NCI-H1105 (cell line): Measurements from ENCODE around the gene TALDO1.
"Not testable (repeated sequence)": the region's sequence is repeated elsewhere in the genome, so short reads cannot be mapped to it uniquely, and the experiment has no call there.

Experiments
- DNase-seq: peaks from one replicate; lab custom pipeline; 2025; lab: John Stamatoyannopoulos, UW

Gene TALDO1

GRCh38 chr11:719214-720016 lies 27.8 kb upstream of the TALDO1 start:
- DNase-seq, result no peak

- no peak for DNase-seq
Measured at GRCh38 chr11:720017-720641, 27.1 kb upstream of the TALDO1 start.

- peak; percentile 70 for DNase-seq
Measured at GRCh38 chr11:720642-721246, 26.5 kb upstream of the TALDO1 start.

DNA sequence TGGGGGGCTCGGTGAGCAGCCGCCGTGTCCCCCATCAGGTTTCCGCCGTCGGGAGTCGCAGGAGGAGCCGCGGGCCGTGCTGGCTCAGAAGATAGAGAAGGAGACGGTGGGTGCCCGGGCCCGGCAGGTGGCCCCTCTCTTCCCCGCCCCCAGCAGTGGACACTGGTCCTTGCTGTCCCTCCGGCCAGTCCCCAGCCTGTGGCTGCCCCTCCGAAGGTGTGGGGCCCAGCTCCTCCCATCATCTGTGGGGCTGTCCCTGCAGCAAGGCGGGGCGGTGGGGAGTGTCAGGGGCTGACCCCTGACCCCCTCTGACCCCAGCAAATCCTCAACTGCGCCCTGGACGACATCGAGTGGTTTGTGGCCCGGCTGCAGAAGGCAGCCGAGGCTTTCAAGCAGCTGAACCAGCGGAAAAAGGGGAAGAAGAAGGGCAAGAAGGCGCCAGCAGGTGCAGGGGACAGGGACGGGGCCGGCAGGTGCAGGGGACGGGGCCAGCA lies 26.0 kb upstream of the TALDO1 start:
- no peak for DNase-seq

DNA sequence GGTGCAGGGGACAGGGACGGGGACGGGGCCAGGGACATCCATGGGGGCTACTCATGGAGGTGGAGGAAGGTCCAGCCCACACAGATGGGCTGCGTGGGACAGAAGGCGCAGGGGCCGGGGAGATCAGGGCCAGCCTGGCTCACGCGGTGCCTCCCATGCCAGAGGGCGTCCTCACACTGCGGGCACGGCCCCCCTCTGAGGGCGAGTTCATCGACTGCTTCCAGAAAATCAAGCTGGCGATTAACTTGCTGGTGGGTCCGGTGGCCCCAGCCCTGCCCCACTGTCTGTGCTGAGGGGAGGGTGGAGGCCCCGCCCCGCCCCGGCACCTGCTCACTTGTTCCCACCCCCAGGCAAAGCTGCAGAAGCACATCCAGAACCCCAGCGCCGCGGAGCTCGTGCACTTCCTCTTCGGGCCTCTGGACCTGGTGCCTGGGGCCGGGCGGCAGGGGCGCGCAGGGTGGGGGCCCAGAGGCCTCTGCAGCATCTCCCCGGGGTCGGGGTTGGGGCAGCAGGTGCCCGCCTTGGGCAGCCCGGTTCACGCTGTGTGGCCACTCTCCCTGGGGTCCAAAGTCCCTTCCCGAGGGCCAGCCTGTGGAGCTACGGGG lies 25.4 kb upstream of the TALDO1 start:
- DNase-seq, result peak; percentile 71

DNA sequence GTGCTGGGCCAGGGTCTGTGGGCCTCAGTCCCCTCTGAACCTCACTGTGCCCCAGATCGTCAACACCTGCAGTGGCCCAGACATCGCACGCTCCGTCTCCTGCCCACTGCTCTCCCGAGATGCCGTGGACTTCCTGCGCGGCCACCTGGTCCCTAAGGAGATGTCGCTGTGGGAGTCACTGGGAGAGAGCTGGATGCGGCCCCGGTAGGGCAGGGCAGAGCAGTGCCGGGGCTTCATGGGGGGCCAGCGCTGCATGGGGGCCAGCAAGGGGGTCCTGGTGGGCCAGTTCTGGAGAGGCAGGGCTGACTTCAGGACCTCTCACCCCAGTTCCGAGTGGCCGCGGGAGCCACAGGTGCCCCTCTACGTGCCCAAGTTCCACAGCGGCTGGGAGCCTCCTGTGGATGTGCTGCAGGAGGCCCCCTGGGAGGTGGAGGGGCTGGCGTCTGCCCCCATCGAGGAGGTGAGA lies 24.9 kb upstream of the TALDO1 start:
- DNase-seq, result no peak

- peak; percentile 51 for DNase-seq
Measured at GRCh38 chr11:723120-723883, 24.0 kb upstream of the TALDO1 start.

GRCh38 chr11:724049-724777 lies 23.1 kb upstream of the TALDO1 start:
- DNase-seq, result no peak

- DNase-seq, result no peak
Measured at GRCh38 chr11:724778-725386, 22.4 kb upstream of the TALDO1 start.

- no peak for DNase-seq
Measured at GRCh38 chr11:725624-726202, 21.6 kb upstream of the TALDO1 start.

- peak; percentile 85 for DNase-seq
Measured at GRCh38 chr11:726278-727220, 20.7 kb upstream of the TALDO1 start.

DNA sequence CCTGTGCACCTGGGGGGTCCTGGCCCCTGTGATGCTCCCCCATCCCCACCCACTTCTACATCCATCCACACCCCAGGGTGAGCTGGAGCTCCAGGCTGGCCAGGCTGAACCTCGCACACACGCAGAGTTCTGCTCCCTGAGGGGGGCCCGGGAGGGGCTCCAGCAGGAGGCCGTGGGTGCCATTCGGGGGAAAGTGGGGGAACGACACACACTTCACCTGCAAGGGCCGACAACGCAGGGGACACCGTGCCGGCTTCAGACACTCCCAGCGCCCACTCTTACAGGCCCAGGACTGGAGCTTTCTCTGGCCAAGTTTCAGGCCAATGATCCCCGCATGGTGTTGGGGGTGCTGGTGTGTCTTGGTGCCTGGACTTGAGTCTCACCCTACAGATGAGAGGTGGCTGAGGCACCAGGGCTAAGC lies 20.0 kb upstream of the TALDO1 start:
- no peak for DNase-seq

DNA sequence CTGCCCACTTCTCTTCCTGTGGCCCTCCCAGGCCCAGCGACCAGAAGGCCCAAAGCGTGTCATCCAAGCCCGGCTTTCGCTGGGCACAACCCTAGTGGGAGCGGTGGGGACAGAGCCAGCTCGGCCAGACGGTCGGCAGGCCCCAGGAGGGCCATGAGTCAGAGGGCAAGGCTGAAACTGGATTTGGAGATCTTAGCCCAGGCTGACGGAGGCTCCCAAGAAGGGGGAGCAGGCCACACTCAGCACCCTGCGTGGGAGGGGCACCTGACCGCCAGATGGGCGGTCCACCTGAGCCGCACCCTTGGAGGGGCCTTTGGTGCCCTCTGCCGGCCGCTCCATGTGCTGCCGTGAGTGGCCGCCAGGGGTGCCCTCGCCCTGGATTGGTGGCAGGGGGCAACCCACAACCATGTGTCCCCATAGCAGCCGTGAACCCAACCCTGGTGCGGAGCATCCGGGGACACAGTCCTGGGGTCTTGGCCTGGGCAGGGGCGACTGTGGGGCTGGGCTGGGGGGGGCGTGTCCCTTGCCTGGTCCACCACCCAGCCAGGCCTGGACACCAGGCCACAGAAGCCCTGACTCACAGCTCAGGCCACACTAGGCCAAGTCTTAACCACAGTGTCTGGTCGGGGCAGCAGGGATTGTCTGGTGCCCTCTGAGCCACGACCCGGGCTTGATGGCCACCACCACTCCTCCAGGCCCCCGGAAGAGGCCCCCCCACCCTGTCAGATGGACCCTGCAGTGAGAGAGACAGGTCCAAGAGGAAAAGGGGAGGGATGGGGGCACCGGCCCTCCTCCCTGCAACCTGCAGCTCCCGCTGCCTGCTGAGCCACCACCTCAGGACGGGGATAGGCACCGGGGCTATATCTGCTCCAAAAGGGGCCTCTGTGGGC lies 19.2 kb upstream of the TALDO1 start:
- DNase-seq, result no peak

DNA sequence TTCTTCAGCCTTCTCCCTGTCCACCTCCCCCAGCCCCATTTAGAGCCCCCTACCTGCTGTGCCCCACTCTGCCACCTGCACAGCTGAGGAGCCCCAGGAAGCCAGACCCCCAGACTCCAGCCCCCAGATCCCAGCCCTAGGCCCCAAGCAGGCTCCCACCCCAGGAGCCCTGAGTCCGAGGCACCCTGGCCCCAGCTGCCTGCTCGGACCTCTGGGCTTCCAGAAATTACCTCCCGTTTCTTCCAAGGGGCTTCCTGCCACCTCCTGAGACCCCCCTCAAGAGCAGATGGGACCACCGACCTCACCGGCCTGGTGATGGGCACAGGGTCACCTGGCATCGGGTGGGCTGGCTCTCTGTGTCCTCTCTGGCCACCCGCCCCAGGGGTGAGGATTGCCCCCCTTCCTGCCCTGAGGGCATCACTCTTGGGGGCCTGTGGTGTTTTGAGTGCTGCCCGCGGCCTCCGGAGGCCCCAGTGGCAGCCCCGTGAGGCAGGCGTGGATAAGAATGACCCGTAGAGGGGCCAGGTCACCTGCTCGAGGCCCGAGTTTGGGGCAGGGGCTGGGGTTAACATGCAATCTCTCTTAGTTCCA lies 18.3 kb upstream of the TALDO1 start:
- DNase-seq, result no peak

GRCh38 chr11:729492-730074 lies 17.7 kb upstream of the TALDO1 start:
- no peak for DNase-seq

- DNase-seq, result no peak
Measured at GRCh38 chr11:733072-733471, 14.2 kb upstream of the TALDO1 start.

DNA sequence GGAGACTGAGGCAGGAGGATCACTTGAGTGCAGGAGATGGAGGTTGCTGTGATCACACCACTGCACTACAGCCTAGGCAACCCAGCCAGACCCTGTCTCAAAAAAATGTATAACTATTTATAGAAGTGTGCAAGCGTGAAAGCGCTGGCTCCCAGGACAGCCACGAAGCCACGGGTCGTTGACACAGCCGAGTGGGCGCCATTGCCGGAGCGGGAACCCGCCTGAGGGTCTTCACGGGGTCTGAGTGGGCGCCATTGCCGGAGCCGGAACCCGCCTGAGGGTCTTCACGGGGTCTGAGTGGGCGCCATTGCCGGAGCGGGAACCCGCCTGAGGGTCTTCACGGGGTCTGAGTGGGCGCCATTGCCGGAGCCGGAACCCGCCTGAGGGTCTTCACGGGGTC lies 12.7 kb upstream of the TALDO1 start:
- not testable (repeated sequence) for DNase-seq
